Testis (tissue), 5 donors: ENCODE data around the gene TINAGL1. TPM values are rescaled to one million over a fixed set of nuclear protein-coding genes. Genes with fewer than 3 reads are reported as not detected.

ENCODE experiments used
- DNase-seq: peaks from one replicate; pipeline ENCODE4 v3.0.0-alpha.2; 2019
- H3K27ac ChIP-seq, 2 donors: fragments of 200-600 bp; sonication (generic); one replicate each; pipeline ENCODE4 v1.5.1; 2019
- H3K27me3 ChIP-seq: fragments of 200-600 bp; sonication (generic); one replicate; pipeline ENCODE4 v1.5.1; 2019
- H3K36me3 ChIP-seq: fragments of 200-600 bp; sonication (generic); one replicate; pipeline ENCODE4 v1.5.1; 2017; ENCODE audit warnings: low read depth; ENCODE audit errors: missing control alignments
- H3K4me1 ChIP-seq: fragments of 200-600 bp; sonication (generic); one replicate; pipeline ENCODE4 v1.5.1; 2019
- H3K4me3 ChIP-seq, 2 donors: fragments of 200-600 bp; sonication (generic); one replicate each; pipeline ENCODE4 v1.5.1; 2017 to 2019
- H3K9me3 ChIP-seq: fragments of 200-600 bp; sonication (generic); one replicate; pipeline ENCODE4 v1.5.1; 2017
- POLR2A ChIP-seq: fragments of 450-650 bp; IDR thresholded peaks from one replicate; pipeline ENCODE4 v1.6.1; 2017; ENCODE audit warnings: antibody characterized with exemption, mild to moderate bottlenecking, moderate library complexity
- WGBS, 2 donors: methylation state at CpG; one replicate each; pipeline ENCODE4 v1.1.5; 2018; 5-methylcytosine and 5-hydroxymethylcytosine counted together
- intact Hi-C: fragments of 100-400 bp; cut with DNase I; formaldehyde crosslinking; loops from one replicate; pipeline ENCODE4 v1.15.1; 2023; ENCODE audit warnings: low total_unique reads
- long read RNA-seq, 2 donors: transcript quantifications; one replicate each; lab custom pipeline, GENCODE V29; 2026
- polyA plus RNA-seq: library from polyadenylated mRNA; stranded (reverse); fragments of 350-450 nt; fragmentation: Illumina TruSeq; extraction: RNeasy Lipid Tissue Mini Kit (QIAGEN cat#74804); gene quantifications from one replicate; pipeline ENCODE4 v1.2.3, GENCODE V29; 2014; ENCODE audit warnings: low read depth, low replicate concordance; ENCODE audit not compliant: insufficient read depth
- total RNA-seq, 2 donors: library from RNA; depleted of rRNA; stranded (reverse); fragments of >200 nt; gene quantifications; one replicate each; pipeline ENCODE4 v1.2.3, GENCODE V29; 2016
- TF ChIP-seq, protein P1 (sequence below), 3 experiments: fragments of 450-650 bp in 2 of 3; fragments of 200-600 bp in 1 of 3; sonication (generic) in 1 of 3; IDR thresholded peaks; one replicate each; pipeline ENCODE4 v1.5.1; 2016 to 2019; ENCODE audit warnings: antibody characterized with exemption in 3 of 3, mild to moderate bottlenecking in 2 of 3, moderate library complexity in 1 of 3

TINAGL1 gene, protein sequence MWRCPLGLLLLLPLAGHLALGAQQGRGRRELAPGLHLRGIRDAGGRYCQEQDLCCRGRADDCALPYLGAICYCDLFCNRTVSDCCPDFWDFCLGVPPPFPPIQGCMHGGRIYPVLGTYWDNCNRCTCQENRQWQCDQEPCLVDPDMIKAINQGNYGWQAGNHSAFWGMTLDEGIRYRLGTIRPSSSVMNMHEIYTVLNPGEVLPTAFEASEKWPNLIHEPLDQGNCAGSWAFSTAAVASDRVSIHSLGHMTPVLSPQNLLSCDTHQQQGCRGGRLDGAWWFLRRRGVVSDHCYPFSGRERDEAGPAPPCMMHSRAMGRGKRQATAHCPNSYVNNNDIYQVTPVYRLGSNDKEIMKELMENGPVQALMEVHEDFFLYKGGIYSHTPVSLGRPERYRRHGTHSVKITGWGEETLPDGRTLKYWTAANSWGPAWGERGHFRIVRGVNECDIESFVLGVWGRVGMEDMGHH
- total RNA-seq (10 to 100 TPM; 16.4 to 23.2 TPM), polyA plus RNA-seq (24.6 TPM)
- long read RNA-seq, donor 1, transcript TINAGL1-201 (12 exons, 2,187 nt) = major isoform, 24 of 47 reads
- long read RNA-seq, donor 1, partial matches to known transcripts = 22 of 47 reads
- long read RNA-seq, donor 1, other reads (novel, unspliced or antisense) = 0 of 47 reads
- long read RNA-seq, donor 2, transcript TINAGL1-201 (12 exons, 2,187 nt) = major isoform, 13 of 21 reads
- long read RNA-seq, donor 2, partial matches to known transcripts = 8 of 21 reads
- long read RNA-seq, donor 2, other reads (novel, unspliced or antisense) = 0 of 21 reads

- Histone ChIP-seq H3K36me3 (no peaks in the 10 kb centered on the region), H3K27ac (peak within 1 kb of the TSS in 1 of 2 donors; percentile 68), H3K27me3 (no peaks in the 10 kb centered on the region), H3K4me1 (peaks cover 35% of the 10 kb centered on the region), H3K4me3 (peak within 1 kb of the TSS; percentile 9 to 26), H3K9me3 (no peaks in the 10 kb centered on the region)
- TF ChIP-seq POLR2A = no peak
- TF ChIP-seq, protein P1, sequence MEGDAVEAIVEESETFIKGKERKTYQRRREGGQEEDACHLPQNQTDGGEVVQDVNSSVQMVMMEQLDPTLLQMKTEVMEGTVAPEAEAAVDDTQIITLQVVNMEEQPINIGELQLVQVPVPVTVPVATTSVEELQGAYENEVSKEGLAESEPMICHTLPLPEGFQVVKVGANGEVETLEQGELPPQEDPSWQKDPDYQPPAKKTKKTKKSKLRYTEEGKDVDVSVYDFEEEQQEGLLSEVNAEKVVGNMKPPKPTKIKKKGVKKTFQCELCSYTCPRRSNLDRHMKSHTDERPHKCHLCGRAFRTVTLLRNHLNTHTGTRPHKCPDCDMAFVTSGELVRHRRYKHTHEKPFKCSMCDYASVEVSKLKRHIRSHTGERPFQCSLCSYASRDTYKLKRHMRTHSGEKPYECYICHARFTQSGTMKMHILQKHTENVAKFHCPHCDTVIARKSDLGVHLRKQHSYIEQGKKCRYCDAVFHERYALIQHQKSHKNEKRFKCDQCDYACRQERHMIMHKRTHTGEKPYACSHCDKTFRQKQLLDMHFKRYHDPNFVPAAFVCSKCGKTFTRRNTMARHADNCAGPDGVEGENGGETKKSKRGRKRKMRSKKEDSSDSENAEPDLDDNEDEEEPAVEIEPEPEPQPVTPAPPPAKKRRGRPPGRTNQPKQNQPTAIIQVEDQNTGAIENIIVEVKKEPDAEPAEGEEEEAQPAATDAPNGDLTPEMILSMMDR (IDR thresholded peaks at IDR 0.05) = no peak
- WGBS, 2 donors = 40 to 43% methylated on average over 8 to 25 of the region's 25 CpGs
- intact Hi-C loops = no loop called here
- DNase-seq = peak; percentile 16
Measured at GRCh38 chr1:31576201-31576669, at the start of gene TINAGL1. Gene TINAGL1, plus strand, starts transcription at chr1:31576515. Its CDS starts 634 bp downstream, at chr1:31577149.

GRCh38 chr1:31529999-31530684 lies 46.2 kb upstream of the TINAGL1 start:
- H3K27ac ChIP-seq = no peak overlapping the region
- no peaks in the 10 kb centered on the region for H3K27me3 ChIP-seq
- no peak overlapping the region for H3K4me3 ChIP-seq
- no peak for TF ChIP-seq POLR2A
- TF ChIP-seq, protein P1 (IDR thresholded peaks at IDR 0.05) = no peak
- no peak for DNase-seq
- no peaks in the 10 kb centered on the region for H3K36me3 ChIP-seq
- intact Hi-C loops = no loop called here
- no peaks in the 10 kb centered on the region for H3K9me3 ChIP-seq
- 60 to 61% methylated on average over 4 of the region's 4 CpGs for WGBS, 2 donors
- no peaks in the 10 kb centered on the region for H3K4me1 ChIP-seq

DNA sequence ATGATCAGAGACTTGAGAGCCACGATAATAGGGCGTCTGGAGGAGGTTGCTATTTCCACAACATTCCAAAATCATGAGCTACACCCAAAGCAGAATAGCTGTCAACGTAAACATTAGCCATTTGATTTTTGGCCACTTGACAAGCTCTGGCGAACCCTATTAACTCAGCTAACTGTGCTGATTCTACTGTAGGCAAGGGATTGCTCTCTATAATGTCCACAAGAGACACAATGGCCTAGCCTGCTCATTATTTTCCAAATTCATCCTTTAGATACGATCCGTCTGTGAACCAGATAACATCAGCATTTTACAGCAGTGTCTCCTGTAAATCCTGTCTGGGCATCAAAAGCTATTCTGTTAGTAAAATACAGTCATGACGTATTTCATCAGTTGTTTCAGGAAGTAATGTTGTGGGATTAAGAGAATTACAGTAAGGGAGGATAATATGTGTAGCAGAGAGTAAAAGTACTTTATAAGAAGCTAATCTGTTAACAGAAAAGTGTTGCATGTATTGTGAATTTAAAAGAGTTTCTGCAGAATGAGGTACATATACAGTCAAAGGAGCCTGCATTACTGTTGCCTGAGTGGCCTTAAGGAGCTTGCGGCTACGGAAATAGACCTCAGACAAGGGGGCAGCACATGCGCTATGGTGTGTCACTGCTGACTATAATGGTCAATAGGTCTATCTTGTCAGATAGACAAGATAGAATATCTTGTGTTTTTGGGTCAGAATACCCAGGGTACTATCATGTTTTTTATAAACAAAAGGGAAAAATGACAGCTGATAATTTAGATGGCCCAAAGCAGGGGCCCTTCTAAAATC lies 44.9 kb upstream of the TINAGL1 start:
- Histone ChIP-seq H3K36me3 (no peaks in the 10 kb centered on the region), H3K27me3 (no peaks in the 10 kb centered on the region), H3K4me3 (no peak overlapping the region), H3K27ac (no peak overlapping the region), H3K4me1 (no peaks in the 10 kb centered on the region), H3K9me3 (no peaks in the 10 kb centered on the region)
- intact Hi-C loops = no loop called here
- TF ChIP-seq, protein P1 (IDR thresholded peaks at IDR 0.05) = no peak
- TF ChIP-seq POLR2A = no peak
- DNase-seq = no peak
- 77 to 79% methylated on average over 10 of the region's 10 CpGs for WGBS, 2 donors

DNA sequence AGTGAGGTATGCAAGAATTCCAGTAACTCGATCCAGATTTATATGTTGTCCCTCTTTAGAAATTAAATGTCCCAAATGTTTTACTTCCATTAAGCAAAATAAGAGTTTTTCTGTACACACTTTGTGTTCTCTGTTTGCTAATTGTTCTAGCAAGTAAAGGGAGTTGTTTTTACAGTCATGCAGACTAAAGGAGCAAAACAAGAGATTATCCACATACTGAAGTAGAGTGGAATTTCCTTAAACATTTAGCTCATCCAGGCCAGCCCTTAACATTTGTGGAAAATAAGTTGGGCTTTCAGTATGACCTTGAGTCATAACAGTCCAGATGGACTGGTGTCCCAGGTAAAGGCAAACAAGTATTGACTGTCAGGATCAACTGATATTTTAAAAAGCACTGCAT lies 44.1 kb upstream of the TINAGL1 start:
- no peaks in the 10 kb centered on the region for H3K27me3 ChIP-seq
- TF ChIP-seq, protein P1 (IDR thresholded peaks at IDR 0.05) = no peak
- 61 to 66% methylated on average over 1 of the region's 1 CpG for WGBS, 2 donors
- H3K9me3 ChIP-seq = no peaks in the 10 kb centered on the region
- intact Hi-C loops = no loop called here
- H3K4me3 ChIP-seq = no peak overlapping the region
- no peak for DNase-seq
- no peaks in the 10 kb centered on the region for H3K36me3 ChIP-seq
- no peaks in the 10 kb centered on the region for H3K4me1 ChIP-seq
- H3K27ac ChIP-seq = no peak overlapping the region
